ENCODE measurements around the gene CCL21.
"Not testable (repeated sequence)": the region's sequence is repeated elsewhere in the genome, so short reads cannot be mapped to it uniquely, and the experiment has no call there.

CCL21 gene, protein sequence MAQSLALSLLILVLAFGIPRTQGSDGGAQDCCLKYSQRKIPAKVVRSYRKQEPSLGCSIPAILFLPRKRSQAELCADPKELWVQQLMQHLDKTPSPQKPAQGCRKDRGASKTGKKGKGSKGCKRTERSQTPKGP

DNA sequence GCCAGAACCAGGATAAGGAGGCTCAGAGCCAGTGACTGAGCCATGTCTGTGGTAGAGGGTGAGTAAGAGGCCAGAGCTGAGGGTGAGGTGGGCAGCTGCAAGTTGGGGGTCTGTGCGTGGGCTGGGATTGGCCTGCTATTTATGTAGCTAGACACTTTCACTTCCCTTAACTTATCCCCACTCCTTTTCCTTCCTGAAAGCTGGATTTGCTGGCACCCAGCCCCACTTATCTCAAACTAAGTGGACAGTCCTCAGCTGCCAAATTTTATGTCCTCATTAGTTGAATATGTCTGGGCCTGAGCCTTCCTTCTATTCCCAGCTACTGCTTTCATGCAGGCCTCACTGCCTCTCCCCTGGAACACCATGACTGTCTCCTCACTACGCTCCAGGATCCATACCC lies at the start of gene CCL21:
TSS of gene CCL21 (minus strand) at position 114 of the 400 bp plus-strand sequence. CDS start at position 44, 70 bp downstream.
- DNase-seq: no peak

DNA sequence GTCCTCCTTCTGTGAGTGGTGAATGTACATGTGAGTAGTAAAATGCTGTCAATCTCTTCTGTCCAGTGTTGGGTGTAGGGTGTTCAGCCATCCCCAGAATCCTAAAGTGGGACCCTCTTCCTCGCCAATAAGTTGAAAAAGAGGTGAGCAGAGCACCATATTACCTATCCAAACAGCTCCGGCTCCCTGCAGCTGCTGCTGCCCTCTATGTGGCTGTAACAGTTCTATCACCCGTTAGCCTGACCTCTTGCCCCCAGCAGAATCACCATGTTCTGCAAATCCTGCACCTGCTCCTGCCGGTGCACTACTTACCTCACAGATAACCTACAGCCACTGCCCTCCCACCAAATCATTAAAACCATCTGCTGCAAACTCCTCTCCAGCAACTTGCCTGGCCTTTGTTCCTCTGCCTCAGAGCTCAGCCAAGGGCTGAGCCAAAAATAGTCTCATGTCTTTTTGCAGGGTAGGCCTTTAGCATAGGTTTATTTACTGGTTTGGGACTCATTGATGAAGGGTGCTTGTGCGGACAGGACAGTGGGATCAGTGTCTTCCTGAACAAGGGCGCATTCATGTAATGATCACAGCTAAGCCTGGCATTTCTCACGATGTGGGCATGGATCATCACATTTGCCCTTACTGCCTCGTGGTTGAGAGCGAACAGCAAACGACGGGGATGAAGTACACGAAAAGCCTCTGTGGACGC lies 49.6 kb upstream of the CCL21 start:
- DNase-seq: no peak

DNA sequence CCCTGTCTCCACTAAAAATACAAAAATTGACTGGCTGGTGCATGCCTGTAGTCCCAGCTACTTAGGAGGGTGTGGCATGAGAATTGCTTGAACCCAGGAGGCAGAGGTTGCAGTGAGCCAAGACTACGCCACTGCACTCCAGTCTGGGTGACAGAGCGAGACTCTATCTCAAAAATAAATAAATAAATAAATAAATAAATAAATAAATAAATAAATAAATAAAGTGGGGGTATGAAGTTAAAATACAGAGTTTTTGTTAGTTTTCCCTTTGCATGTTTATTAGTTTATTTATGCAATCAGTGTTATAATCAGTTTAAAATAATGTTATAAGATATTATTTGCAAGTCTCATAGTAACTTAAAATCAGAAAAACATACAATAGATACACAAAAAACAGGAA lies 40.4 kb upstream of the CCL21 start:
- DNase-seq: not testable (repeated sequence)

DNA sequence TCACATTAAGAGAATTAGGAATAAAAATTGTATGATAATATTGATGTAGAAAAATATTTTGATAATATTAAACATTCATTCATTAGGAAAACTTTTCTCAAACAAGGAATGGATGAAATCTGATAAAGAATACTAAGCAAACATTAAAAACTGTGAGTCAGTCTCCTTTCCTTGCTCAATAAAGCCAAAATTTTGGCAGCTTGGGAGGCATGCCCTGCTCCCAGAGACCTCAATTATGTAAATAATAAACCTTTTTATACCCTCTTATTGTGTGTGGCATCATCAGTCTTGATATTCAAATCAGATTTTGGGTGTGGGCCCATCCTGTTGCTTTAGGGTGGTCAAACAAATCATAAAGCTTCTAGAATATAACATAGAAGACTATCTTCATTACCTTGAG lies 36.6 kb upstream of the CCL21 start:
- DNase-seq: no peak

DNA sequence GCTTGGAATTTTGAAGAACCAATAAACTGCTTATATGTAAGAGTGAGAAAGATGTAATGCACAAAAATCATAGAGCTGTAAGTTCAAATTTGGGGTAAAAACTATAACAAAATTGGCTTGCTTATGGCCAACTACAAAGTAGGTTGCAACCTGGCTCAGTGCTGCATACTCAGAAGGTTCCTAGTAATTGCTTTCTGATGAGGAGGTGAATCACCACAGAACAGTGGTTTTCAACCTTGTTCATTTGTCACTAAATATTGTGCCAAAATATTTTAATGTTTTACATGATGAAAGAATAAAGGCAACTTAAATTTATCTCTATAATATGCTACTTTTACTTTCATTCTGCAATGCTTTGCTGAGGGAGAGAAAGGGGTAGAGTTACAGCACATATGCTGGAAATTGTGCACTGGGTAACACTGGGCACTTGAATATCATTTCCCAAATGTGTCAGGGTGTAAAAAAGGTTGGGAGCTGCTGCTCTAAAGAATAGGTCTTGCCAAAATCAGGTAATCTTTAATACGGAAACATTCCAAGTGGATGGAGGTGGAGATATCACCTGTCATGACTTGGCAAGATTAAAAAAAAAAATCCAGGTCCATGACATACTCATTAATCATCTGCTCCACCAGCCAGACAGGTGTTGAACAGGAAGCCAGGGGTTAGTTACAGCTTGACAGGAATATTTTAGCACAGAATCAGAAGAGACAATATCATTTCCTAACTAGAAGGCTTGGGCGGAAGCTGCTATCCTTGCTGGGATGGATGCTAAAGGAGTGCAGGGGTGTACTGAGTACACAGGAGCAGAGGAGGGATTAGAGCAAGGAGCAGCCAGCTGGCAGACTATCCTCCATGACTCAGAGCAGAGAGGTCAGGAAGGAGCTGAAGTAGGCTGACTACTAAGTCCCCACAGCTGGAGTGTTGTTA lies 34.6 kb upstream of the CCL21 start:
- DNase-seq: no peak

DNA sequence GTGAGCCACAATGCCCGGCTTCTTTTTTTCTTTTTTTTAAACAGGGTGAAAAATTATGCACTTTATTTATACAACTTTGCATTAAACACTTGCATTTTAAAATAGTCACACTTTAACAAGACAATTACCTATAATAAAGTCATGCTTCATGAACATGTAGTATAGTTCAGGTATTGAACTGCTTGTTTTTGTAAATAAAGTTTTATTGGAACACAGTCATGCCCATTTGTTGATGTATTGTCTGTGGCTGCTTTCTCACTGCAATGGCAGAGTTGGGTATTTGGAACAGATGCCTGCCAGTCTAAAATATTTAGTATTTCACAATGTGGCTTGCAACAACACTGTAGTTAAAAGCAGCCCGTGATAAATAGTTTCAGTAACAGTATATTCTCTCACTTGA lies 32.8 kb upstream of the CCL21 start:
- no peak for DNase-seq

DNA sequence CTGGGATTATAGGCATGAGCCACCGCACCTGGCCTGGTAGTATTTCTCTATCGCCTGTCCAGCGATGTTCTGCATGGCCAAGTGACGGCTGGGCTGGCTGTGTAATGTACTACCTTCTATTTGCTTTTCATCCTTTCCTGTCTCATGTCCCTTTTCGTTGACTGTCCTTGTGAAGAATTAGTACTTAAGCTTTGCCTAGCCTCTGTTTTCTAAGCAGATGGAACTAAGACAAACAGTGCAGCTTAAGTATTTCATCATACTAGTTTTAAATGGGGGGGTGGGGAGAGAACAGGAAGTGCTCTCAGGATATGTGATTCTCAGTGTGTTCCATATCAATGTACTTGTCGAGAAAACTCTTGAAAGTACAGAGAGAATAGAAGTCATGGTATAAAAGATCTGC lies 31.7 kb upstream of the CCL21 start:
- no peak for DNase-seq

DNA sequence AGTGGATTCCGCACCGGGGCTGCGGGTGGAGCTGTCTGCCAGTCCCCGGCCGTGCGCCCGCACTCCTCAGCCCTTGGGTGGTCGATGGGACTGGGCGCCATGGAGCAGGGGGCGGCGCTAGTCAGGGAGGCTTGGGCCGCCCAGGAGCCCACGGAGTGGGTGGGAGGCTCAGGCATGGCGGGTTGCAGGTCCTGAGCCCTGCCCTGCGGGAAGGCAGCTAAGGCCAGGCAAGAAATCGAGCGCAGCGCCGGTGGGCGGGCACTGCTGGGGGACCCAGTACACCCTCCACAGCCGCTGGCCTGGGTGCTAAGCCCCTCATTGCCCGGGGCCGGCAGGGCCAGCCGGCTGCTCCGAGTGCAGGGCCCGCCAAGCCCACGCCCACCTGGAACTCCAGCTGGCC lies 30.2 kb upstream of the CCL21 start:
- DNase-seq: not testable (repeated sequence)

DNA sequence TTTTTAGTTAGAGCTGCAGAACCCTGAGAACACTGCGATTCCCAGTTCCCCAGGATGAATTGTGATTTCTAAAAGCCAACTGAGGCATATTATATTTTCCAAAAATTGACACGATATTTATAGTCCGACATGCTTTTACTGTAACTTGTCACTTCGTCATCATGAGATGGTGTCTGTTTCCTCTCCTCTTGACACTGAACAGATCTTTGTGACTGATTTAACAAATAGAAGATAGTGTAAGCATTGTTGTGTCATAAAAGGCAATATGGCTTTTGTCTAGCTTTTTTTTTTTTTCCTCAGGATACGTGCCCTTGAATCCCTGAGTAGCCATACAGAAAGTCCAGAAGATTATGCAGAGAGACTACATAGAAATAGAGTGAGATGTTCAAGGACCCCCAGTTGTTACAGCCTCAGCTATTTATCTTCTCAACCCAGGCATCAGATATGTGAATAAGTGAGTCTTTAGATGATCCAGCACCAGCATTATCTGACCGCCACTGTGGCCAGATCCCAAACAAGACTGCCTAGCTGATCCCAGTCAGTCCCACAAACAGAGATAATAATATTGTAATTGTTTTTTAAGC lies 27.8 kb upstream of the CCL21 start:
- DNase-seq: no peak

DNA sequence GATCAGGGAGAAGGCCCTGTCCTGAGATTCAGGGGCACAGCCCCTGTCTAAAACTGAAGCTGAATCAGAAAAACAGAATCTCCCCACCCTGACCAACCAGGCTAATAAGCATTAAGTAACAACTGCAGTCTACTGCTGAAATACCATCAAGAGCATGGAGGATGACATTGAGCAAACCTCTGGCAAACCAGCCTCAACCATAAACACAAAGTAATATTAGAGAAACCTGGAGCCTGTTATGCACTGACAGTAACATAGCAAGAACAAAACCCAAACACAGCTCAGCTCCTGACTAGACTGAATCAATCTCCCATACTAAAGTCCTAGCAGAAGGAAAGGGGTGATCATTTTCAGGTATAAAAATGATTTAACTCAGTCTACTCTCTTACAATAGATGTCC lies 24.8 kb upstream of the CCL21 start:
- DNase-seq: no peak

DNA sequence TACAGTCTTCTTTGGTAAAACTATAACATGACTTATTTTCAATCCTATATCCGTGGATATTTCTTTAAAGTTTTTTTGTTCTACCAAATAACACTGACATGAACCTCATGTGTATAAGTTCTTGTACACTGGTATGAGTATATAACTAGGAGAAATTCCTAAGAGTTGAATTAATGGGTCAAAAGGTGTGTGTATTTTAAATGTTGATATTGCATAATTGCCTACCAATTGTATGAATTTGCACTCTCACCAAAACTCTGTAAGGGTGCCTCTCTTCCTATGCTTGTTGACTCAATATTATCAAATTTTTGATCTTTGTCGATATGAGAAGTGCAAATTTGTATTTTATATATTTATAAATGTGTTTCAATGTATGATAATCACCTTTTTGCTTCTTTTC lies 22.9 kb upstream of the CCL21 start:
- no peak for DNase-seq

DNA sequence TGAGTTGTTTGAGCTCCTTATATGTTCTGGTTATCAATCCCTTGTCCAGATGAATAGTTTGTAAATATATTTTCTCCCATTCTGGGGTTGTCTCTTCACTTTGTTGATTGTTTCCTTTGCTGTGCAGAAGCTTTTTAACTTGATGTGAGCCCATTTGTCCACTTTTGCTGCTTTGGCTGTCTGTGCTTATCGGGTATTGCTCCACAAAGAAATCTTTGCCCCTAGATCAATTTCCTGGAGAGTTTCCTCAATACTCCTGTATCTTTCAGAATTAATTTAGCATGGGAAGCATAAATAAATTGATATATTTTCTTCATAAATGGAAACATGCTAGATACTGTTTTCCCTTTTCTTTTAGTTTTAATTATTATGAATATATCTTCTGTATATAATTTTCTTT lies 22.5 kb upstream of the CCL21 start:
- no peak for DNase-seq

DNA sequence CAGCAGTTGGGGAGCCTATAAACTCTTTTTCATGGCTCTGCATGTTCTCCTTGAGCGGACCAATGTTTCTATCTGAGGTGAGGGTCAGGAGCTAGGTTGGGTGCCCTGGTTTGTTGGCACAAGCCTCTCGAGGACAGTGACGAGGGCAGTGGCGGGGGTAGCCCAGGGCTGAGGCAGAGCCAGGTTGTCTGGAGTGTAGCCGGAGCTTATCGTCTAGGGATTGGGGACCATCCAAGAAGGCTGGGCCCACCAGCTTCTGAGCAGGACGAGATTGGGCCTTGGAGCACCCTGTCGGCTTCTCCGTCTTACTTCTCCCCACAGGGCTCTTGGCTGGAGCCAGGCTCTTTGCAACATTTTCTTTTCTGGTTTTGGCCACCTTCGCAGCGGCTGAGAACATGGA lies 13.2 kb upstream of the CCL21 start:
- no peak for DNase-seq

DNA sequence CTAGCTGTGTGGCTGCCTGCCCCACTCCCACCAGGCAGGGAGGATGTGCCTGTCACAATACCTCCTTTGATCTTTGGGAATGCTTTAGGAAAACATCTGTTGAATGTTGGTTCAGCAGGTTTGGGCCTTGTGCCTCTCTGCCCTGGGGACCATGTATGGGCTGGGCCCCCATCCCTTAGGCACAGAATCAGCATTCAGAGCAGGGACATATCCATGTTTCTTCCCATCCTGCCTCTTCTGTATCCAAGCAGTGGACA lies 9.8 kb upstream of the CCL21 start:
- not testable (repeated sequence) for DNase-seq

DNA sequence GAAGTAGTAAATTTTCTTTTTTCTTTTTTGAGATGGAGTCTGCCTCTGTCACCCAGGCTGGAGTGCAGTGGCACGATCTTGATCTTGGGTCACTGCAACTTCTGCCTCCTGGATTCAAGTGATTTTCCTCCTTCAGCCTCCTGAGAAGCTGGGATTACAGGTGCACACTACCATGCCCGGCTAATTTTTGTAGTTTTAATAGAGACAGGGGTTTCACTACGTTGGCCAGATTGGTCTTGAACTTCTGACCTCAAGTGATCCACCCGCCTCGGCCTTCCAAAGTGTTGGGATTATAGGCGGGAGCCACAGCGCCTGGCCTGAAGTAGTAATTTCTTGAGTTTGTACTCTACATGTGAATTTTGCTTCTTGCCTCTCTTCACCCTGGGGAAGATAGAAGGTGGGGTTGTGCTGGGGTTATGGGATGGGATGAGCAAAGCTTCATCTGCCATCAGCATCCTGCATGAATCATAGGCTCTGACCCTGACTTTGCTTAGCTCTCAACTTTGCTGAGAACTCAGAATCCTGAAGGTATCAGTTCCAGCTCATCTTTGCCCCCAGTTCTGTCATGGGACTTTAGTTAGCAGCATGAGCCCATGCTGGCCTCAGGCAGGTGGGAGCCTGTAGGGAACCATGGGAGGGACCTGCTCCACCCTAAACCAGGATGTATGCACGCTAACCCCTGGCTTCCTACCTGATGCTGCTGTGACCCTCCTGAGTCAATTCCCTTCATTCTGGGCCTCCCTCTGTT lies 9.3 kb upstream of the CCL21 start:
- DNase-seq: no peak

DNA sequence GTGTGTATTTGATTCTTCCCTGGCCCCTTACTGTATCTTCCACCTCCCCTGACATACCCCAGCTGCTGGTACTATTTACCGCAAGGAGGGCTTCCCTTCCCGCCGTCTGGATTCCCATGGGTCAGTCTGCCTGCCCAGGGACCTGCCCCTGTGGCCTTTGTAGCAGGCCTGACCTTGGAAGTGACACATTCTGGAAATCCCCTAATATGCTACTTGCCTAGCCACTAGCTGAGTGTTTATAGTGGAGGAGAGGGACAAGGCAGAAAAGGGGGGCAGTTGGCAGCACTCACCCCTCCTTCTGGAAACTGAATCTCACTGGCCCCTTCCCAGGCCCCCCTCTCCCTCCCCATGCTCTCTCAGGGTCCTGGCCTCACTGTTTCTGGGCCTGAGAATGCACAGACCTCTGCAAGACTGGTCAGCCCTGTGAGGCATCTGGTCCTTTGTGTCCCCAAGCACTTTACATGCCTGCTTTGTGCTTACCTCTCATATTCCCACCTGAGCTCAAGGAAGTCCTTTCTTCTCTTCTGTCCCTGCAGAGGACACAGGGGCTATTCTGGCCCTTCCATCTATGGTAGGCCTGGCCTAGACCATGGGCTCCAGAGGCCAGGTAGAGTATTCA lies 8.2 kb upstream of the CCL21 start:
- no peak for DNase-seq

DNA sequence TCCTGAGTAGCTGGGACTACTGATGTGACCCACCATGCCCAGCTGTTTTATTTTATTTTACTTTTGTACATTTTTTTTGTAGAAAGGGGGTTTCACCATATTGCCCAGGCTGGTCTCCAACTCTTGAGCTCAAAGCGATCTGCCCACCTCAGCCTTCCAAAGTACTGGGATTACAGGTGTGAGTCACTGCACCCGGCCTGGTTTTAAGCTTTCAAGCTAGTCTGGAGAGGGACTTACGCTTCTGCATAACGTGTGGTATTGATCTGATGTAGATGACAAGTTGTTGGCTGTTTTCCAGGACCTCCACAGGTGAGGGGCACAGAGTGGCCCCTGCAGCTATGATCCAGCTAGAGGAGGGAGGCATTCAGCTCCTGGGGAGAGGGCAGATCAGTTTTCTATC lies 6.8 kb upstream of the CCL21 start:
- no peak for DNase-seq

DNA sequence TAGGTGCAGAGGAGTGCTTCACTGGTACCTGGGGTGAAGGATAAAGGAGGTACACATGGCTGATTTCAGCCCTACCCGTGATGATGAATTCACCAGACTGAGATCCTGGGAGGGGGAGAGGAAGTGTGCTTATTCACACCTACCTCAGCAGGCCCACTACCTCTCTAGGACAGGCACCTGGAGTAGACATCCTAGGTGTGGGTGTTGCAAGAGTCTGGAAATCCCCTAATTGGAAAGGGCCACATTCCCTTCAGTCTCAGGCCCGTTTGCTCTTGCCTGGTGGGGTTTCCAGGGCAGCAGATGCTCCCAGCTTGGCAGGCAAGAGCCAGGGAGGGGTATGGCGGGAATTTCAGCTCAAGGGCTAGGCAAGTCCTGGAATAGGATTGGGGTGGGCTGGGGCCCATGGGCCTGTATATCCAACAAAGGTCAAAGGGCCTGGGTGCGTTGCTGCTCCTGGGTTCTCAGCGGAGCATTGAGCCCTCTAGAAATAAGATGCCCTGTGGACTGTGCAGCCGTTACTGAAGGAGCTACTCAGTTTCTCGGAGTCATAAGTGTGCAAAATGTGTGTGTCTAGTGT lies 5.8 kb upstream of the CCL21 start:
- no peak for DNase-seq

DNA sequence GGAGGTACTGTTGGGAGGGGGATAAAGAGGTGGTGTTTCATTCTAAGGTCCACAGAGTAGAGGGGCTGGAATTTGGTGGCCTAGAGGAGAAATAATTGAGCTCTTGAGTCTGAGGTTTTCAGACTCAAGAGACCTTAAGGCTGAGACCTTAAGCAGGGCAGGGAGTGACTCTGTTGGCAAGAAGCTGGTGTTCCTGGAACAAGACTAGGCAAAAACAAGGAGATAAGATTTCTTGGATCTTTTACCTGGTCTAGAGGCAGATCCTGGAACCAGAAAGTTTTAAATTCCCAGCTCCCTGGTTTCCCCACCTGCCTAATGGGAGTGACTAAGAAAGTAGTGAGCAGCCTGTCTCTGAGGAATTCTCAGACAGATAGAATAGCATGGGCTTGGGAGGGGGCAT lies 4.1 kb upstream of the CCL21 start:
- DNase-seq: no peak

DNA sequence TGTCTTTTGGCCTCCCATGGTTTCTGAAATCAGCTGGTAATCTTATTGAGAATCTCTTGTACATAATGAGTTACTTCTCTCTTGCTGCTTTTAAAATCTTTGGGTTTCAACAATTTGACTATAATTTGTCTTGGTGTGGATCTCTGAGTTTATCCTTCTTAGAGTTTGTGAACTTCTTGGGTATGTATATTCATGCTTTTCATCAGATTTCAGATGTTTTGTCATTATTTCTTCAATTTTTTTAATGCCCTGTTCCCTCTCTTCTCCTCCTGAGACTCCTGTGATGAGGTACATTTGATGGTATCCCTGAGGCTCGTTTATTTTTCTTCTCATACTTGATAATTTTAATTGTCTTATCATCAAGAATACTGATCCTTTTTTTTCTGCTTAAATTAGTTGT lies 2.2 kb upstream of the CCL21 start:
- DNase-seq: no peak

DNA sequence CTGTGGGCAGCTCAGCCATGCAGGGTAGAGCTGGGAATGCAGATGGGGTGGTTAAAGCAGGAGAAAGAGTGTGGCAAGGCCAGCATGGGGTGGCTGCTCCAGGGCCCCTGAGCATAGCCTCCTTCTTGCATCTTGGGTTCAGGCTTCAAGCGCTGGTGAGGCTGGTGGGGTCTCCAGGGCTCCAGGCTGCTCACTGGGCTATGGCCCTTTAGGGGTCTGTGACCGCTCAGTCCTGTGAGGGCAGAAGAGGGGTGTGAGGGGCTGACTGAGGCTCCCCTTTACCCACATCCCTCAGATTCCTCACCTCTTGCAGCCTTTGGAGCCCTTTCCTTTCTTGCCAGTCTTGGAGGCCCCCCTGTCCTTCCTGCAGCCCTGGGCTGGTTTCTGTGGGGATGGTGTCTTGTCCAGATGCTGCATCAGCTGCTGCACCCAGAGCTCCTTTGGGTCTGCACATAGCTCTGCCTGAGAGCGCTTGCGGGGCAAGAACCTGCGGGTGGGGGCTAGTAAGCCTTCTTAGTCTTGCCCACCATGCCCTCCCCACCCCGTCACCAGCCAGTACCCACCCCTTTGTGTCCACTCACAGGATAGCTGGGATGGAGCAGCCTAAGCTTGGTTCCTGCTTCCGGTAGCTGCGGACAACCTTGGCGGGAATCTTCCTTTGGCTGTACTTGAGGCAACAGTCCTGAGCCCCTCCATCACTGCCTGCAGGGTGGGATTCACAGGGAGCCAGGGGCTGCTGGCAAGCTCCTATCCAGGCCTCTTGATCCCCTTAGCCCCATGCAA lies 549 bp downstream of the CCL21 start:
- no peak for DNase-seq

DNA sequence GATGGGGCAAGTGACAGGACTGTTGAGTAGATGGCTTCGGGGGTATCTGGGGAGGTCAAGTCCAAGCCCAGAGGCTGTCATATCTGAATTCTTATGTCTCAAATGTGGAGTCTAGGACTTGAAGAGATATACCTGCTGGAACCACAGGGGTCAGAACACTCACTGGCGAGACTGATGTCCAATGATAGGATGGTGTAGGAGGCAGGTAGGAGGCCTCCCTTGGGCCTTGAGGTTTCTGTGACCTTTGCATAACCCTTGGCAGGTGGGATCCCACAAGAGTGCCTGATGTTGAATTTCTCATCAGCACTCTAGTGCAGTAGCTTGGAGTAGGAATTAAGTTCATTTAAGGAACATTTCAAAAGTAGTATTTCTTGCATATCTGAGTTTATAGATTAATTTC lies 2.8 kb downstream of the CCL21 start:
- DNase-seq: no peak
